ENCODE results near the gene FMOD. TPM values are rescaled to one million over a fixed set of nuclear protein-coding genes. Genes with fewer than 3 reads are reported as not detected.
A peak's percentile ranks its signal among the peaks of the same experiment; 100 is the strongest.

The FMOD gene
- total RNA-seq, 4 donors from 2014 or later, result 13.3 to 36.6 (median 22.9) TPM

DNA sequence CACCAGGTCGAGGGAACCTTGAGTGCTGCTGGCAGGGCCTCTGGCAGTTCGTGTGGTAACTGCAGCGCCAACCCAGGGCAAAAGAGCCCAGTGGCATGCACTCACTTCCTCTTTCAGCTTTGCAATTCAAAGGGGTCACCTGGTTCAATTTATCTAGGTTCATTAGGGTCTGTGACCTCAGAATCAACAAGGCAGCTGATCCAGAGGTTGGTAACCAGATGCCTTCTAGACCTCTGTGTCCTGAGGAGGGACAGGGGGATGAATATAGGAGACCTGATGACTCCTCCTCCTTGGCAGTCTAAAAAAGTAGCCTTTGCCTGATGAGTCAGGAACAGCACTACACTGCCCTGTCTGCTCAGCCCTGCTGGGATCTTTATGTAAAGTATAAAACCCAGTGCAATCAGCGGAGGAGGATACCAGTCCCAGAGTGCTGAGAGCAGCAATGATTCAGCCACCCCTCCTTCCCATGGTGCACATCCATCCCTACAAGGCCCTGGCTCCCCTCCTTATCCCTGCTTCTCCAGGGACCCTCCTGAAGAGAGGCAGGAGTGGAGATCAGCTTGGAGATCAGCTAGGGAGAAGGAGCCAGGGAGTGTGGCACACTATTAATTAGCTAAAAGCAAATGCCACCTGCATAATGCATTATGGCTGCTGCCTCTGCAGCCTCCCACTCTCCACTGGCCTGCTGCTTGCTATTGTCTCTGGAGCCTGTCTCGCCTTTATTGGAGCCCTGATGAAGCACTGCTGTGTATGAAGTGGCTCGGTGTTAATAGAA, 11.2 kb upstream of the FMOD start:
- Histone ChIP-seq H3K4me3 (no peak overlapping the region), H3K4me1 (no peaks in the 10 kb centered on the region), H3K36me3 (no peaks in the 10 kb centered on the region), H3K9me3 (no peaks in the 10 kb centered on the region), H3K27ac (no peak overlapping the region), H3K27me3 (no peaks in the 10 kb centered on the region)
- no peak for DNase-seq (ENCODE audit: low spot score in 2 of 2)
- WGBS, result 92% methylated on average over 3 of the region's 6 CpGs
- TF ChIP-seq CTCF (IDR thresholded peaks at IDR 0.05) (no peak), POLR2A (IDR thresholded peaks at IDR 0.05) (no peak), EP300 (IDR thresholded peaks at IDR 0.05) (no peak), POLR2AphosphoS5 (IDR thresholded peaks at IDR 0.05) (no peak)

DNA sequence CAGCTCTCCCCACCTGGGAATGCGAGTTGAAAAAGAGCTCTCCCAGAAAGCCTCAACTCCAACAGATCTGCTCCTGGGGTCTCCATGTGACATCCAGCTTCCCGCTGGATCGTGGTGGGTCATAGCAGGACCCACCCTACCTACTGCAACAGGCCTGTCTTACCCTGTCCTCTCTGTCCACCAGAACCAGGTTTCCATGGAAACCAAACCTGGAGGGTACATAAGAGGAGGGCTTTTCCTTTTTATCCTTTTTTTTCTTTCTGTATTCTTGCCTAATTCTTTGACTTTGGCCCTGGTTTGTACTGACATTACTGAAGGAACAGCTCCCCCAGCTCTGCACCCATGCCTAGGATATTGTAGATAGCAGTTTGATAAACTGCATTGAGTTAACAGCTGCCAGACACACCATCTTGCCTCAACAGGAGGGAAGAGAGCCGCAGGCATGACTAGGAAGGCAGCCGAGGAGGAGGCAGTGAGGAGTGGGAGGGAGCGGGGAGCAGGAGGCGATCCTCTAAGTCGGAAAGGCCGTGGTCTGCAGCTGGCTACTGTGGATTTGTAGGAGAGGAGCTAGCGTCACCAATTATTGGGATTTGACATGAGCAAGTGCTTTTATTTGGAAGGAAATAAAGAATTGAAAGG, 9.7 kb upstream of the FMOD start:
- H3K27me3 ChIP-seq, result no peaks in the 10 kb centered on the region
- no peaks in the 10 kb centered on the region for H3K36me3 ChIP-seq
- H3K4me1 ChIP-seq, result no peaks in the 10 kb centered on the region
- 61% methylated on average over 9 of the region's 10 CpGs for WGBS
- TF ChIP-seq EP300 (IDR thresholded peaks at IDR 0.05) (no peak), CTCF (IDR thresholded peaks at IDR 0.05) (no peak), POLR2A (IDR thresholded peaks at IDR 0.05) (no peak), POLR2AphosphoS5 (IDR thresholded peaks at IDR 0.05) (no peak)
- H3K27ac ChIP-seq, result no peak overlapping the region
- no peak for DNase-seq (ENCODE audit: low spot score in 2 of 2)
- no peak overlapping the region for H3K4me3 ChIP-seq
- H3K9me3 ChIP-seq, result no peaks in the 10 kb centered on the region

DNA sequence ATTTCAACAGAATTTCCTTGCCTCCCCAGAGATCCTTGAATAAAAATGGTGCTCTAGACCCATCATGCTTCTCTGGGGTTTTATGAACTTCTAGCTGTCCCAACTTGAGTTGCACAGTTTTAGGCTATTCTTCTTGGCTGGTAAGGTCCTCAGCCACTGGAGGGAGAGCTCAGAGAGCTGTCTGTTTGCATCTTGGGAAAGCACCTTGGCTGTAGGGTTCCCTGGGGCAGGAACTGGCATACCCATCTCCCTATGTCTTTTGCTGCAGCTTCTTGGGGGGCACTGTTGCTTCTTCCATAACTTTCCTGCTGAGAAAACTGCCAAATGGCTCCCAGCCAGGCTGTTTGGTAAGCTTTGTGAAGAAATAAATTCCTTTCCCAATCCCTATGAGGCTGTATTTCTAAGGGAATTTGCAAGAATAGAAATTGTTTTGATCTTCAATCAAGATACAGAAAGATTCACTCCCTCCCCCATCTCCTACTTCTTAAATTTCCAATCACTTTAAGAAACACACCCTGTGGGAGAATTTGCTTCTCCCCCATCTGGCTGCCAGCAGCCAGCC, 8.2 kb upstream of the FMOD start:
- Histone ChIP-seq H3K27me3 (no peaks in the 10 kb centered on the region), H3K27ac (no peak overlapping the region), H3K4me3 (no peak overlapping the region), H3K4me1 (no peaks in the 10 kb centered on the region), H3K36me3 (no peaks in the 10 kb centered on the region), H3K9me3 (no peaks in the 10 kb centered on the region)
- peak in 1 of 2 donors; percentile 87 for DNase-seq (ENCODE audit: low spot score in 2 of 2)
- peak in 1 of 3 donors; percentile 47 for TF ChIP-seq POLR2AphosphoS5 (IDR thresholded peaks at IDR 0.05)
- no peak for TF ChIP-seq CTCF (IDR thresholded peaks at IDR 0.05)

GRCh38 chr1:203354246-203354645, 3.3 kb upstream of the FMOD start:
- no peak overlapping the region for H3K27ac ChIP-seq

More at GRCh38 chr1:203354246-203354645, 3.3 kb upstream of the FMOD start:
- peaks cover 23% of the 10 kb centered on the region for H3K4me1 ChIP-seq
- no peaks in the 10 kb centered on the region for H3K27me3 ChIP-seq
- DNase-seq (ENCODE audit: low spot score in 2 of 2), result no peak
- TF ChIP-seq CTCF (IDR thresholded peaks at IDR 0.05) (no peak), POLR2A (IDR thresholded peaks at IDR 0.05) (no peak), POLR2AphosphoS5 (IDR thresholded peaks at IDR 0.05) (no peak), EP300 (IDR thresholded peaks at IDR 0.05) (no peak)
- H3K9me3 ChIP-seq, result no peaks in the 10 kb centered on the region
- WGBS, result 68% methylated on average over 2 of the region's 2 CpGs
- no peaks in the 10 kb centered on the region for H3K36me3 ChIP-seq
- no peak overlapping the region for H3K4me3 ChIP-seq
